Sigmoid colon (tissue), 3 donors: Measurements from ENCODE around the gene ARHGAP11B.
"Not testable (repeated sequence)": the region's sequence is repeated elsewhere in the genome, so short reads cannot be mapped to it uniquely, and the experiment has no call there.

Experiments
- CTCF ChIP-seq, 4 experiments: fragments of 450-650 bp in 3 of 4; fragments of 200-600 bp in 1 of 4; IDR thresholded peaks; one replicate each; pipeline ENCODE4 v1.5.1; 2016 to 2019; ENCODE audit warnings: antibody characterized with exemption in 4 of 4, mild to moderate bottlenecking in 3 of 4, moderate library complexity in 2 of 4
- POLR2A ChIP-seq, 2 donors: fragments of 450-650 bp; IDR thresholded peaks; one replicate each; pipeline ENCODE4 v1.6.1; 2016; ENCODE audit warnings: antibody characterized with exemption in 2 of 2, mild to moderate bottlenecking in 2 of 2, moderate library complexity in 2 of 2

GRCh38 chr15:30669621-30670020, 43.7 kb downstream of the ARHGAP11B start:
- TF ChIP-seq POLR2A, CTCF (IDR thresholded peaks at IDR 0.05): not testable (repeated sequence)
